ENCODE measurements around the gene DIAPH2.

DIAPH2 gene

GRCh38 chrX:97446298-97446882 lies 761.7 kb downstream of the DIAPH2 start:
- peaks cover 24% of the 10 kb centered on the region for H3K4me1 ChIP-seq (ENCODE audit: control insufficient read depth, low read length)
- no peaks in the 10 kb centered on the region for H3K9me3 ChIP-seq (ENCODE audit: control insufficient read depth, insufficient read depth, low read length)
- H3K36me3 ChIP-seq (ENCODE audit: control insufficient read depth, low read length), result no peaks in the 10 kb centered on the region
- no peaks in the 10 kb centered on the region for H3K9me2 ChIP-seq (replicated peaks; ENCODE audit: control insufficient read depth, low read length)
- H3K4me3 ChIP-seq (ENCODE audit: low read length), result no peak overlapping the region
- TF ChIP-seq EZH2phosphoT487 (IDR thresholded peaks at IDR 0.05; ENCODE audit: borderline replicate concordance, low read length) (no peak), CTCF (IDR thresholded peaks at IDR 0.05; ENCODE audit: low read depth, low read length, poor library complexity, severe bottlenecking) (peak; percentile 23)
- no peaks in the 10 kb centered on the region for H3K79me2 ChIP-seq (ENCODE audit: control insufficient read depth, low read length)
- H3F3A ChIP-seq (ENCODE audit: control insufficient read depth, insufficient read depth), result no peaks in the 10 kb centered on the region
- no peaks in the 10 kb centered on the region for H3K27me3 ChIP-seq (ENCODE audit: control insufficient read depth, low read length)
- H3K27ac ChIP-seq (ENCODE audit: low read depth, low read length), result no peak overlapping the region
- H4K20me1 ChIP-seq (ENCODE audit: control insufficient read depth, insufficient read depth, low read depth, low read length), result no peaks in the 10 kb centered on the region
- H3K4me2 ChIP-seq (ENCODE audit: low read length), result no peak overlapping the region

GRCh38 chrX:97447306-97447705 lies 762.7 kb downstream of the DIAPH2 start:
- no peaks in the 10 kb centered on the region for H4K20me1 ChIP-seq (ENCODE audit: control insufficient read depth, insufficient read depth, low read depth, low read length)
- no peaks in the 10 kb centered on the region for H3K79me2 ChIP-seq (ENCODE audit: control insufficient read depth, low read length)
- H3K4me2 ChIP-seq (ENCODE audit: low read length), result no peak overlapping the region
- H3K27ac ChIP-seq (ENCODE audit: low read depth, low read length), result no peak overlapping the region
- no peak overlapping the region for H3K4me3 ChIP-seq (ENCODE audit: low read length)
- TF ChIP-seq CTCF (IDR thresholded peaks at IDR 0.05; ENCODE audit: low read depth, low read length, poor library complexity, severe bottlenecking) (no peak), EZH2phosphoT487 (IDR thresholded peaks at IDR 0.05; ENCODE audit: borderline replicate concordance, low read length) (no peak)
- no peaks in the 10 kb centered on the region for H3K9me2 ChIP-seq (replicated peaks; ENCODE audit: control insufficient read depth, low read length)
- no peaks in the 10 kb centered on the region for H3K27me3 ChIP-seq (ENCODE audit: control insufficient read depth, low read length)
- no peaks in the 10 kb centered on the region for H3K36me3 ChIP-seq (ENCODE audit: control insufficient read depth, low read length)
- H3F3A ChIP-seq (ENCODE audit: control insufficient read depth, insufficient read depth), result no peaks in the 10 kb centered on the region
- H3K4me1 ChIP-seq (ENCODE audit: control insufficient read depth, low read length), result peaks cover 24% of the 10 kb centered on the region
- no peaks in the 10 kb centered on the region for H3K9me3 ChIP-seq (ENCODE audit: control insufficient read depth, insufficient read depth, low read length)

- H3K4me2 ChIP-seq (ENCODE audit: low read length), result no peak overlapping the region
- no peaks in the 10 kb centered on the region for H3K36me3 ChIP-seq (ENCODE audit: control insufficient read depth, low read length)
- H3K4me3 ChIP-seq (ENCODE audit: low read length), result no peak overlapping the region
- no peak overlapping the region for H3K27ac ChIP-seq (ENCODE audit: low read depth, low read length)
- no peaks in the 10 kb centered on the region for H3F3A ChIP-seq (ENCODE audit: control insufficient read depth, insufficient read depth)
- H3K9me2 ChIP-seq (replicated peaks; ENCODE audit: control insufficient read depth, low read length), result no peaks in the 10 kb centered on the region
- no peaks in the 10 kb centered on the region for H4K20me1 ChIP-seq (ENCODE audit: control insufficient read depth, insufficient read depth, low read depth, low read length)
- no peaks in the 10 kb centered on the region for H3K79me2 ChIP-seq (ENCODE audit: control insufficient read depth, low read length)
- TF ChIP-seq EZH2phosphoT487 (IDR thresholded peaks at IDR 0.05; ENCODE audit: borderline replicate concordance, low read length), result no peak
- H3K9me3 ChIP-seq (ENCODE audit: control insufficient read depth, insufficient read depth, low read length), result no peaks in the 10 kb centered on the region
- peaks cover under 1% of the 10 kb centered on the region for H3K4me1 ChIP-seq (ENCODE audit: control insufficient read depth, low read length)
- H3K27me3 ChIP-seq (ENCODE audit: control insufficient read depth, low read length), result no peaks in the 10 kb centered on the region
Measured at GRCh38 chrX:97452283-97452682, 767.6 kb downstream of the DIAPH2 start.

- Histone ChIP-seq H3K4me2 (ENCODE audit: low read length) (no peak overlapping the region), H3K27me3 (ENCODE audit: control insufficient read depth, low read length) (no peaks in the 10 kb centered on the region), H3K9me2 (replicated peaks; ENCODE audit: control insufficient read depth, low read length) (no peaks in the 10 kb centered on the region), H3K36me3 (ENCODE audit: control insufficient read depth, low read length) (no peaks in the 10 kb centered on the region), H3K27ac (ENCODE audit: low read depth, low read length) (no peak overlapping the region), H3K79me2 (ENCODE audit: control insufficient read depth, low read length) (no peaks in the 10 kb centered on the region), H3K4me1 (ENCODE audit: control insufficient read depth, low read length) (no peaks in the 10 kb centered on the region), H3K9me3 (ENCODE audit: control insufficient read depth, insufficient read depth, low read length) (no peaks in the 10 kb centered on the region), H3F3A (ENCODE audit: control insufficient read depth, insufficient read depth) (no peaks in the 10 kb centered on the region), H4K20me1 (ENCODE audit: control insufficient read depth, insufficient read depth, low read depth, low read length) (no peaks in the 10 kb centered on the region), H3K4me3 (ENCODE audit: low read length) (no peak overlapping the region)
- no peak for TF ChIP-seq EZH2phosphoT487 (IDR thresholded peaks at IDR 0.05; ENCODE audit: borderline replicate concordance, low read length)
Measured at GRCh38 chrX:97461763-97462162, 777.1 kb downstream of the DIAPH2 start.

Measured in DOHH2 (cell line).